GM23248 (cell line): ENCODE data around the gene SRP9.

ENCODE experiments used
- EZH2 ChIP-seq: fragments of 200-600 bp; sonication (generic); IDR thresholded peaks from 2 replicates; pipeline ENCODE4 v1.6.1; 2018; ENCODE audit warnings: antibody characterized with exemption, mild to moderate bottlenecking; ENCODE audit not compliant: insufficient read depth, poor library complexity, severe bottlenecking
- EZH2phosphoT487 ChIP-seq: fragments of 200-600 bp; sonication (generic); IDR thresholded peaks from 2 replicates; pipeline ENCODE4 v1.6.1; 2018; ENCODE audit warnings: antibody characterized with exemption, moderate library complexity, mild to moderate bottlenecking, low read depth; ENCODE audit not compliant: insufficient read depth

GRCh38 chr1:225823811-225824261 lies 46.2 kb downstream of the SRP9 start:
- TF ChIP-seq EZH2 = no peak
- TF ChIP-seq EZH2phosphoT487 = no peak
